ENCODE data around the gene GSK3A.
A peak's percentile ranks its signal among the peaks of the same experiment; 100 is the strongest.

GSK3A gene

GRCh38 chr19:42242512-42243409, at the start of gene GSK3A:
Gene GSK3A, minus strand, starts transcription at chr19:42242602. Its CDS starts 137 bp downstream, at chr19:42242465.
- peak; percentile 99 for FAIRE-seq
- peak; percentile 81 for DNase-seq (ENCODE audit: extremely low spot score, insufficient read length, low read depth)

GRCh38 chr19:42291435-42291810, 49.0 kb upstream of the GSK3A start:
- DNase-seq (ENCODE audit: extremely low spot score, insufficient read length, low read depth) (no peak), FAIRE-seq (no peak)

GRCh38 chr19:42290523-42291434, 48.4 kb upstream of the GSK3A start:
- DNase-seq (ENCODE audit: extremely low spot score, insufficient read length, low read depth), result no peak
- FAIRE-seq, result no peak

- DNase-seq (ENCODE audit: extremely low spot score, insufficient read length, low read depth), result no peak
These were observed 47.7 kb upstream of the GSK3A start for GRCh38 chr19:42290136-42290522.

GRCh38 chr19:42289556-42290041, 47.2 kb upstream of the GSK3A start:
- FAIRE-seq (no peak), DNase-seq (ENCODE audit: extremely low spot score, insufficient read length, low read depth) (no peak)

More at GRCh38 chr19:42290136-42290522, 47.7 kb upstream of the GSK3A start:
- FAIRE-seq, result no peak

GRCh38 chr19:42288881-42289555, 46.6 kb upstream of the GSK3A start:
- FAIRE-seq (no peak), DNase-seq (ENCODE audit: extremely low spot score, insufficient read length, low read depth) (no peak)

- DNase-seq (ENCODE audit: extremely low spot score, insufficient read length, low read depth), result no peak
- no peak for FAIRE-seq
These were observed 46.0 kb upstream of the GSK3A start for GRCh38 chr19:42288387-42288786.

GRCh38 chr19:42287827-42288107, 45.4 kb upstream of the GSK3A start:
- FAIRE-seq, result no peak
- no peak for DNase-seq (ENCODE audit: extremely low spot score, insufficient read length, low read depth)

GRCh38 chr19:42287017-42287826, 44.8 kb upstream of the GSK3A start:
- no peak for FAIRE-seq
- DNase-seq (ENCODE audit: extremely low spot score, insufficient read length, low read depth), result no peak

- DNase-seq (ENCODE audit: extremely low spot score, insufficient read length, low read depth), result no peak
- FAIRE-seq, result peak; percentile 46
These were observed 44.1 kb upstream of the GSK3A start for GRCh38 chr19:42286349-42287016.

- DNase-seq (ENCODE audit: extremely low spot score, insufficient read length, low read depth), result no peak
- no peak for FAIRE-seq
These were observed 43.6 kb upstream of the GSK3A start for GRCh38 chr19:42285988-42286348.

- no peak for DNase-seq (ENCODE audit: extremely low spot score, insufficient read length, low read depth)
These were observed 43.1 kb upstream of the GSK3A start for GRCh38 chr19:42285541-42285941.

GRCh38 chr19:42284591-42285341, 42.4 kb upstream of the GSK3A start:
- DNase-seq (ENCODE audit: extremely low spot score, insufficient read length, low read depth) (no peak), FAIRE-seq (peak; percentile 64)

More at GRCh38 chr19:42285541-42285941, 43.1 kb upstream of the GSK3A start:
- FAIRE-seq, result peak; percentile 81

- DNase-seq (ENCODE audit: extremely low spot score, insufficient read length, low read depth) (peak; percentile 87), FAIRE-seq (peak; percentile 29)
These were observed 41.7 kb upstream of the GSK3A start for GRCh38 chr19:42284066-42284501.

GRCh38 chr19:42283188-42284065, 41.0 kb upstream of the GSK3A start:
- DNase-seq (ENCODE audit: extremely low spot score, insufficient read length, low read depth) (peak; percentile 88), FAIRE-seq (peak; percentile 82)

- FAIRE-seq (no peak), DNase-seq (ENCODE audit: extremely low spot score, insufficient read length, low read depth) (no peak)
These were observed 40.4 kb upstream of the GSK3A start for GRCh38 chr19:42282819-42283187.
